IPS DF 19.7 (cell line): ENCODE measurements around the gene PSMD1.
"Not testable (repeated sequence)": the region's sequence is repeated elsewhere in the genome, so short reads cannot be mapped to it uniquely, and the experiment has no call there.

ENCODE experiments used
- DNase-seq: peaks from one replicate; pipeline ENCODE4 v3.0.0-alpha.2; 2013; ENCODE audit warnings: low read depth, low spot score

The PSMD1 gene

GRCh38 chr2:231185050-231185725 is 128.5 kb downstream of the PSMD1 start:
- DNase-seq = no peak

DNA sequence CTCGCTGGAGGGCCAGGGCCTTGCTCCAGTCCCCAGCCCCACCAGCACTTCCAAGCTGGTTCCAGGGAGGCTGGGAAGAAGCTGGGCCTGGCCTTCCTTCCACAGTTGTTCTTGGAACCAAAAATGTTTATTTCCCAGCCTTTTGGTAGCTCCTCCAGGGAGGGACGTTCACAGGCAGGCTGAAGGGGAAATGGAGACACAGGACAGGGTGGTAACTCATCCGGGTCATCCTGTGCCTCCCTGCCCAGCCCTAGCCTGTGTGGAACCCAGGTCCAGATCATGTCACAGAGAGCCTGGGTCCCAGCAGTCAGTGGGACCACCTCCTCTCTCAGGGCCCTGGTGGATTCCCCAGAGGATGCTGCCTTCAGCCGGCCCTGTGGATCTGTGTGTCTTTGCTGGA is 129.2 kb downstream of the PSMD1 start:
- no peak for DNase-seq

GRCh38 chr2:231186325-231186724 is 129.7 kb downstream of the PSMD1 start:
- DNase-seq = no peak

DNA sequence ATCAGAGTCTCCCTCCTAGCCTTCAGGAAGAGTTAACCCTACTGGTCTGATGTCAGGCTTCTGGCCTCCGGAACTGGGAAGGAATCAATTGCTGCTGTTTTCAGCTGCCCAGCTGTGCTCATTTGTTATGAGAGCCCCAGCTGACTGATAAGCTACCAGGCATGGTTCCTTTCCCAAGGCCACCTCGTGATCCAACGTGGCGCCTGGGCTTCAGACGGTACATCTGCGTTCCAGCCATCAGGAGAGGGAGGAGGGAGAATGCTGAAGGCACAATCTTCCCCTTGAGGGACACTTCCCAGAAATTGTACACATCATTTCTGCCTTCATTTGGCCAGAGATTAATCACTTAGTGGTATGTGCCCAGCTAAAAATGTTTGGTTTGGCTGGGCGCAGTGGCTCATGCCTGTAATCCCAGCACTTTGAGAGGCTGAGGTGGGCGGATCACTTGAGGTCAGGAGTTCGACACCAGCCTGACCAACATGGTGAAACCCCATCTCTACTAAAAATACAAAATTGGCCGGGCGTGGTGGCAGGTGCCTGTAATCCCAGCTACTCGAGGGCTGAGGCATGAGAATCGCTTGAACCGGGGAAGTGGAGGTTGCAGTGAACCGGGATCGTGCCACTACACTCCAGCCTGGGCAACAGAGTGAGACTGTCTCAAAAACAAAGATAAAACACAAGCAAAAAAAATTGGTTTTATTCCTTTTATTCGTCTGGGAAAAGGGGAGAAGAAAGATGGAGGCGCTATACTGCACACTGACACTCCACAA is 131.3 kb downstream of the PSMD1 start:
- DNase-seq = no peak

DNA sequence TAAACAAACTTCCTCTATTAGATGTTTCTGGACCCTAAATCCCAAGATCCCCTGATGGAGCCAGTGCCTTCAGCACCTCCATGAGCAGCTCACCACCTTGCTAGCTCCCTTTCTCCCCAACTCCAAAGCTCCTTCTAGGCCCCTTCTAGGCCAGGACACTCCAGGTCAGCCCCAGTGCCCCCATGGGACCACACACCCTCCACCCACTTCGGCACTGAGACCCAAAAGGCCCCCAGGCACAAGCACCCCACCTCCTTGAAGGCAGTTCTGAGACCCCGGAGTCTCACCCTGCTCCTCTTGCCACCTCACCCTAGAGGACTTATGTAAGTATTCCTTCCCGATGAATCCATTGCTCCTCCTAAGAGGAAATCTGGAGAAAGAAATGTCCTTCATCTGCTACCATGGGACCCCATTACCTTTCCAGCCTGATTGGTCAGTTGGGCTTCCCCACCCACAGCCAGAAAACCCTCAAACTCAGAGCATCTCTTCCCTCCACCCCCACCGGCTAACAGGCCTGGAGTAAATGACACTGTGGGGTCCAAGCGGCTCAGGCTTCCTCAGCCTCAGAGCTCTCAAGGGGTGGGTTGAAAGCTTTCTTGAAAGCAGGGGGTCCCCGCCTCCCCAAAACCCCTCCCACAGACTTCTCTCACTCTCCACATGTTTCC is 132.0 kb downstream of the PSMD1 start:
- no peak for DNase-seq

DNA sequence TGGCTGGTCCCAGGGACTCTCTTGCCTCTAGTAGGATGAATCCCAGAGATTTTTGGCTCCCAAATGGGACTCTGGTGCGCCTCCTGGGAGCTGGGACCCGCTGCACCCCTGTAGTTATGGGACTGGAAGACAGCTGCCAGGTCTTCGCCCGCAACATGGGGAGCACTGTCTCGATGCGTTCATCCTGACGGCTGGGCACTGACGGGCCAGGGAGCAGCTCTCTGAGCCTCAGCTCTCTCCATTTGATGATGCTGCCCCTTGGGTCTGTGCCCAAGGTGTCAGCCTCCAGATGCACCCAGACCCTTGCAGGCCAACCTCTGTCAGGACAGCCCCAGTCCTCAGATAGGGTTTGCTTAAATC is 132.5 kb downstream of the PSMD1 start:
- DNase-seq = no peak

GRCh38 chr2:231189571-231190495 is 133.2 kb downstream of the PSMD1 start:
- no peak for DNase-seq

GRCh38 chr2:231190531-231191197 is 134.0 kb downstream of the PSMD1 start:
- DNase-seq = no peak

DNA sequence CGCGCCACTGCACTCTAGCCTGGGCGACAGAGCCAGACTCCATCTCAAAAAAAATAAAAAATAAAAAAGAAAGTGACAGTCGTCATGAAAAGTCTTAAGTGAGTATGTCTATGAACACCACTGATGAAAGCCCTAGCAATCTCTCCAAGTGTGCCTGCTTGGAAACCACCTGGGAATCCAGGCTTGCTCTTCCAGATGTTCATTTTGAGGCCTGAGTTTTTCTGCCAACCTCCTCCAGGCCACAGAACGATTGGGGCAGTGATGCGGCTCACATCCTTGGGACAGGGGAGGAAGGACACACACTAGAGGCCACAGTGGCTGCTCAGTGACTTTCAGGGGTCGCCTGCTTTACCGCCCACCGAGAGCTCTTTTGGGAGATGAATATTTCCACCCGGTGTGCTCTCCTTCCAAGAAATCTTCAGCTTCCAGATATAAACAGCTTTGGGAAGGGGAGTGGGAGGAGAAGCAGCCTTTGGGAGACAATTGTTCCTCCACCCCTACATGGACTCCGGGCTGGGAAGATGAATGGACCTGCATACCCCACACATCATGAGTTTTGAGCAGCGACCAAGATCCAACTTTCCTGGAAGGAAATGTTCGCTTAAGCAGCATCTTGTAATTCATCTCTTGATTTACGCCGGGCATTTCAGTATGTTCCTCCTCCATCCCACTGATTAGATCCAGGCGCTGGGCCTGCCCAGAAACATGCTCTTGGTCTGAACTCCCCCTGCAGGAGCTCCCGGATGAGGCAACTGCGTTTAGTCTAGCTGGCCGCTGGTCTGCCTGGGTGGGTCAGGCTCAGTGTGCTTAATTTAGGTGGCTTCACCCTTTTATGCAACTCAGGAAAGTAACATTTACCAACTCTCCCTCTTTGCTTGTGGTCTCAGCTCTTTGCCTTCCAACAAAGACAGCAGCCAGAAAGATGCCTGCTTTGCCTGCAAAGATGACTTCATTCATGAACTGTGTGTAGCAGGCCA is 135.5 kb downstream of the PSMD1 start:
- no peak for DNase-seq

DNA sequence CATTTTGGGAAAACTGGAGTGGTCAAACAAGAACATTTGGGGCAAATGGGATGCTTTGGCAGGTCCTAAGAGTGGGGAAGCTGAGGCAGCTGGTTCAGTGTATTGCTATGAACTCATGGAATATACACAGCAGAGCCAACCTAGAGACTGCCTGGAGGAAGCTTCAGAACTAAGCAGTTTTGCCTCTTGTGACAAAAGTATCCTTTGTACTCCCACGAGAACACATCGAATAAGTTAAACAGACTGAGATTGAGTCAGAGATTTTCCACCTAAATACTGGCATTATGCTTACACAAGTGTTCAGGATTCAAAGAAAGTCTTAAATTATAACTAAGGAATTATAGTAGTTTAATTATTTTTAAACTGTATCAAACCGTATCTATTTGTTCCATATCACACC is 136.5 kb downstream of the PSMD1 start:
- DNase-seq = no peak

- no peak for DNase-seq
Measured at GRCh38 chr2:231196592-231196991, 139.9 kb downstream of the PSMD1 start.

GRCh38 chr2:231197196-231197595 is 140.5 kb downstream of the PSMD1 start:
- not testable (repeated sequence) for DNase-seq

DNA sequence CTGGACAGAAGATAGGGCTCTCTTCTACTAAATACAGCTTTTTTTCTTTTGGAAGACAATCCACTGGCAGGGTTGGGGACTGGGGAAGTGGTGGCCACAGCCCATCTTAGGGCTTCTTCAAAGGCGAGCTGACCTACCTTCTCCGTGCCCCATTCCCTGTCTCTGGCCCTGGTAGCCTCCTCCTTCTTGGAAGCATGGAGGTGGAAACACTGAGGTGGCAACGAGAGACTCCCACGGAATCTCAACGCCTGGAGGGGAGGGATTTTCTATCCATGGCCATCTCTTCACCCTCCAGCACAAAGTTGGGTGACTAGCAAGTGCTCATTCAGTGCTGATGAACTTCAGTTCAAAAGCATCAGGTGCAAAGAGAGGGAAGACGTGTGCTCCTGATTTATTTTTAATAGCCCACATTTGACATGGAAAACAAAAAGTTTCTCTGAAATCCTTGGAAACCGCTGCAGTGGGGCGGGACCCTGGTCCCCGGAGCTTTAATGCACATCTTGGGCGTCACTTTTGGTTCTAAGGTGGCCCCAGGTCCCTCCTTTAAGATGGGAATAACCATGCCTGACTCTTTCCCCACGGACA is 141.1 kb downstream of the PSMD1 start:
- DNase-seq = no peak

GRCh38 chr2:231198291-231199173 is 141.9 kb downstream of the PSMD1 start, which contains the start of gene ARMC9:
TSS of gene ARMC9 (plus strand) at chr2:231198631. CDS start at chr2:231206239, 7,608 bp downstream.
- no peak for DNase-seq

- no peak for DNase-seq
Measured at GRCh38 chr2:231199219-231199618, 142.6 kb downstream of the PSMD1 start.

GRCh38 chr2:231200805-231201474 is 144.3 kb downstream of the PSMD1 start:
- DNase-seq = no peak

DNA sequence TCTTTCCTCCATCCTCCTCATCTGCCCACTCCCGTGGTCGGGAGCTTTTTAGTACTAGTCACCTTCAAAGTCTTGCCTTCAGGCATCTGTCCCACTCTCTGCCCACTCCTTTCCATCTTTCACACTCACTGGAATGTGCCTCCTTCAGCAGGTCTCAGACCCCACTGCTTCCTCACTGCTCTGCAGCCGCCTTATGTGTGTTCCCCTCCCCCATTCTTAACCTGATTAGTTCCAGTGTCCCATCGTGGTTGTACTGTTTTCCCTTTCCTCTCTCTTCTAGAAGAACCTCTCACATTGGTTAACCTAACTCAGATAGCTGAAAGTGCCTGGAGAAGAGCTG is 144.8 kb downstream of the PSMD1 start:
- no peak for DNase-seq

DNA sequence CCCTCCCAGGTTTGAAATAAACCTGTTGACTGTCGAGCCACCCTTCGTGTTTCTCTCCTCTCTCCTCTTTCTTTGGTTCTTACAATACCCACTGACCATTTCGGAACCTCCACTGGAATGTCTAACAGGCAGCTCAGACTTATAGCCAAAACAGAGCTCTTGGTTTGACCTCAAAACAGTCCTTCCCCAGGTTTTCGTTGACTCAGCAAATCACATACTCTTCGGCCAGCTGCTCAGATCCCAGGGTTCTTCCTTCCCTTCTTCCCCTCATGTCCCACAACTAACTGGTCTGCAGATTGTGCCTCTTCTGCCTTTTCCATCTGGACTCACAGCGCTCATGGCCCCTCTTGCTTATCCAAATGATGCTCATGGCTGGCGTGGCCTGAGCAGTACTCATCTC is 146.4 kb downstream of the PSMD1 start:
- no peak for DNase-seq
